Subcutaneous adipose tissue (tissue), 4 donors: ENCODE results near the gene PSMG4. TPM values are rescaled to one million over a fixed set of nuclear protein-coding genes. Genes with fewer than 3 reads are reported as not detected.

Experiments
- CTCF ChIP-seq: fragments of 450-650 bp; IDR thresholded peaks from one replicate; pipeline ENCODE4 v1.5.1; 2016; ENCODE audit warnings: low read depth, mild to moderate bottlenecking, control low read depth, antibody characterized with exemption, moderate library complexity
- total RNA-seq, 4 donors: library from RNA; depleted of rRNA; stranded (reverse); fragments of >200 nt; gene quantifications; one replicate each; pipeline ENCODE4 v1.1.0, GENCODE V29; 2016

Gene PSMG4
- total RNA-seq, 4 donors from 2014 or later = 13.9 to 30.0 (median 19.5) TPM

GRCh38 chr6:3270258-3270657, 11.5 kb downstream of the PSMG4 start:
- no peak for TF ChIP-seq CTCF

- no peak for TF ChIP-seq CTCF
Observed at GRCh38 chr6:3271756-3272155, 13.0 kb downstream of the PSMG4 start.

- no peak for TF ChIP-seq CTCF
Observed at GRCh38 chr6:3272911-3273547, 14.3 kb downstream of the PSMG4 start.

GRCh38 chr6:3273707-3274521, 15.2 kb downstream of the PSMG4 start:
- no peak for TF ChIP-seq CTCF

GRCh38 chr6:3276174-3277167, 17.7 kb downstream of the PSMG4 start:
- TF ChIP-seq CTCF = no peak

GRCh38 chr6:3277251-3277650, 18.5 kb downstream of the PSMG4 start:
- TF ChIP-seq CTCF = no peak
